Activated naive CD8-positive, alpha-beta T cell (primary cell): ENCODE data around the gene C2orf69.
"Not testable (repeated sequence)": the region's sequence is repeated elsewhere in the genome, so short reads cannot be mapped to it uniquely, and the experiment has no call there.

Experiments used
- H3K27ac Mint-ChIP-seq: one replicate; pipeline ENCODE4 v1.8.0; 2021; ENCODE audit warnings: mixed read lengths
- H3K27me3 Mint-ChIP-seq: one replicate; pipeline ENCODE4 v1.8.0; 2021; ENCODE audit warnings: mixed read lengths
- H3K36me3 Mint-ChIP-seq: one replicate; pipeline ENCODE4 v1.8.0; 2021; ENCODE audit warnings: mixed read lengths
- H3K4me1 Mint-ChIP-seq: one replicate; pipeline ENCODE4 v1.8.0; 2021; ENCODE audit warnings: low read depth, mixed read lengths
- H3K4me3 Mint-ChIP-seq: one replicate; pipeline ENCODE4 v1.8.0; 2021; ENCODE audit warnings: mild to moderate bottlenecking, mixed read lengths
- H3K9me3 Mint-ChIP-seq: one replicate; pipeline ENCODE4 v1.8.0; 2021; ENCODE audit warnings: low read depth, mixed read lengths

C2orf69 gene

GRCh38 chr2:199902486-199903110 lies 8.5 kb upstream of the C2orf69 start:
- Mint-ChIP-seq H3K4me1 (no peaks in the 10 kb centered on the region), H3K27me3 (peaks cover 8% of the 10 kb centered on the region), H3K27ac (no peak overlapping the region), H3K9me3 (no peaks in the 10 kb centered on the region), H3K4me3 (no peak overlapping the region), H3K36me3 (no peaks in the 10 kb centered on the region)

DNA sequence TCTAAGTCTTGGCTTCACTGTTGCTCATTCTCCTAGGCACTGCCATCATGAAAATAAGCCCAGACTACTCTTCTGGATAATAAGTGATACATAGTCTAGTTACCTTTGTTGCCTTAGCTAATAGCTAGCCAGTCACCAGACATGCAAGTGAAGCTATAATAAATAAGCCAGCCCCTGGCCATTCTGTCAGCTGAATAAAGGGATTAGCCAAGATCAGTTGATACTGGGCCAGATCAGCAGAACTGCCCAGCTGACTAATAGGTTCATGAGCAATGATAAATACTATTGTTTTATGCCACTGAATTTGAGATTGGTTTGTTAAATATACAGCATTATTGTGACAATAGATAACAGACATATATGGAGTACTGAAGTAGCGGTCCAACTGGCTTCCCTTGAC lies 8.0 kb upstream of the C2orf69 start:
- H3K27ac Mint-ChIP-seq, result no peak overlapping the region

GRCh38 chr2:199907008-199907714 lies 3.9 kb upstream of the C2orf69 start:
- no peak overlapping the region for H3K27ac Mint-ChIP-seq
- no peak overlapping the region for H3K4me3 Mint-ChIP-seq
- H3K4me1 Mint-ChIP-seq, result peaks cover 8% of the 10 kb centered on the region
- H3K27me3 Mint-ChIP-seq, result peaks cover 8% of the 10 kb centered on the region
- no peaks in the 10 kb centered on the region for H3K36me3 Mint-ChIP-seq
- H3K9me3 Mint-ChIP-seq, result no peaks in the 10 kb centered on the region

More for the DNA sequence above, 8.0 kb upstream of the C2orf69 start:
- H3K27me3 Mint-ChIP-seq, result peaks cover 8% of the 10 kb centered on the region
- H3K4me3 Mint-ChIP-seq, result no peak overlapping the region
- H3K9me3 Mint-ChIP-seq, result no peaks in the 10 kb centered on the region
- no peaks in the 10 kb centered on the region for H3K36me3 Mint-ChIP-seq
- H3K4me1 Mint-ChIP-seq, result no peaks in the 10 kb centered on the region

- Mint-ChIP-seq H3K36me3 (peaks cover 9% of the 10 kb centered on the region), H3K27me3 (no peaks in the 10 kb centered on the region), H3K4me1 (peaks cover 30% of the 10 kb centered on the region), H3K9me3 (no peaks in the 10 kb centered on the region), H3K4me3 (peak overlapping the region; percentile 99), H3K27ac (peak overlapping the region; percentile 87)
These were observed 598 bp upstream of the C2orf69 start for GRCh38 chr2:199910338-199911051.

DNA sequence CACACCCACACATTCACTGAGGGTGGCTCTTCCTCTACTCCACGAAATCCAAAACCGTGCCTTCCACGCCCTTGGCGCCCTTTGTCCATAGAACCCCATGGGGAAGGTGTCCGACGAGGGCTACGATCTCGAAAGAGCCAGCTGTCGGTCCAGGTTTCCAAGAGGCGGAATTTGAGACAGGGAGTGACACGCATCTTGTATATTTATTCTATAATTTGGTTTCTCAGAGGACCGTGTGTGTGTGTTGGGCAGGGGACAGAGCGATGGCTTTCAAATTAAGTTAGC lies 726 bp downstream of the C2orf69 start:
- peaks cover 33% of the 10 kb centered on the region for H3K4me1 Mint-ChIP-seq
- no peaks in the 10 kb centered on the region for H3K27me3 Mint-ChIP-seq
- H3K4me3 Mint-ChIP-seq, result peak overlapping the region; percentile 99
- H3K27ac Mint-ChIP-seq, result peak overlapping the region; percentile 95
- no peaks in the 10 kb centered on the region for H3K9me3 Mint-ChIP-seq
- H3K36me3 Mint-ChIP-seq, result peaks cover 19% of the 10 kb centered on the region

GRCh38 chr2:199912553-199913114 lies 1.5 kb downstream of the C2orf69 start:
- peaks cover 26% of the 10 kb centered on the region for H3K36me3 Mint-ChIP-seq

GRCh38 chr2:199914372-199914958 lies 3.4 kb downstream of the C2orf69 start:
- Mint-ChIP-seq H3K4me1 (peaks cover 40% of the 10 kb centered on the region), H3K27ac (peak overlapping the region; percentile 58), H3K9me3 (no peaks in the 10 kb centered on the region), H3K4me3 (peak overlapping the region; percentile 58), H3K36me3 (peaks cover 30% of the 10 kb centered on the region), H3K27me3 (no peaks in the 10 kb centered on the region)

More at GRCh38 chr2:199912553-199913114, 1.5 kb downstream of the C2orf69 start:
- H3K27ac Mint-ChIP-seq, H3K9me3 Mint-ChIP-seq, H3K27me3 Mint-ChIP-seq: not testable (repeated sequence)
- Mint-ChIP-seq H3K4me1 (peaks cover 36% of the 10 kb centered on the region), H3K4me3 (peak overlapping the region; percentile 99)

- H3K36me3 Mint-ChIP-seq, result peaks cover 30% of the 10 kb centered on the region
- H3K4me3 Mint-ChIP-seq, result no peak overlapping the region
- H3K4me1 Mint-ChIP-seq, result peaks cover 38% of the 10 kb centered on the region
- H3K9me3 Mint-ChIP-seq, result no peaks in the 10 kb centered on the region
- no peak overlapping the region for H3K27ac Mint-ChIP-seq
- H3K27me3 Mint-ChIP-seq, result no peaks in the 10 kb centered on the region
These were observed 5.9 kb downstream of the C2orf69 start for GRCh38 chr2:199916980-199917379.

DNA sequence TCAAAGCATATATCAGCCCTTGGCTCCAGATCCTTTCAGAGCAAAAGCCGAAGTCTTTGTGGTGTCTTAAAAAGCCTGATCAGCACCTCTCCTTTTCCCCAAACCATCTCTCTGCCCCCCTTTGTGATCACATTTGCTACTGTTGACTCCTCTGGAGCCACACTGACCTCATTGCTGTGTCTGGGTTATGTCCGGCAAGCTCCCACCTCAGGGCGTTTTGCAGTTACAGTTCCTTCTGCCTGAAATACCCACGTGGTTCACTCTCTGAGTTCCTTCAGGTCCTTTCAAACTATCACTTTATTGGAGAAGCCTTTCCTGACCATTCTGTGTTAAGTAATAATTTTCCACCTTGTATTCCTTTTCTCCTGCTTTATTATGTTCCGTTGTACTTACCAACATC lies 11.8 kb downstream of the C2orf69 start:
- H3K4me1 Mint-ChIP-seq, result peaks cover 17% of the 10 kb centered on the region
- H3K27me3 Mint-ChIP-seq, result no peaks in the 10 kb centered on the region
- H3K27ac Mint-ChIP-seq, result no peak overlapping the region
- no peak overlapping the region for H3K4me3 Mint-ChIP-seq
- H3K9me3 Mint-ChIP-seq, result no peaks in the 10 kb centered on the region
- peaks cover 8% of the 10 kb centered on the region for H3K36me3 Mint-ChIP-seq

- Mint-ChIP-seq H3K36me3 (peaks cover 4% of the 10 kb centered on the region), H3K4me1 (peaks cover 16% of the 10 kb centered on the region), H3K9me3 (no peaks in the 10 kb centered on the region), H3K4me3 (no peak overlapping the region), H3K27me3 (no peaks in the 10 kb centered on the region), H3K27ac (no peak overlapping the region)
These were observed 12.8 kb downstream of the C2orf69 start for GRCh38 chr2:199923924-199924323.

- H3K36me3 Mint-ChIP-seq, result peaks cover 4% of the 10 kb centered on the region
- H3K9me3 Mint-ChIP-seq, result no peaks in the 10 kb centered on the region
- H3K4me1 Mint-ChIP-seq, result peaks cover 13% of the 10 kb centered on the region
- no peaks in the 10 kb centered on the region for H3K27me3 Mint-ChIP-seq
- peak overlapping the region; percentile 16 for H3K27ac Mint-ChIP-seq
- no peak overlapping the region for H3K4me3 Mint-ChIP-seq
These were observed 15.7 kb downstream of the C2orf69 start for GRCh38 chr2:199926806-199927205.

DNA sequence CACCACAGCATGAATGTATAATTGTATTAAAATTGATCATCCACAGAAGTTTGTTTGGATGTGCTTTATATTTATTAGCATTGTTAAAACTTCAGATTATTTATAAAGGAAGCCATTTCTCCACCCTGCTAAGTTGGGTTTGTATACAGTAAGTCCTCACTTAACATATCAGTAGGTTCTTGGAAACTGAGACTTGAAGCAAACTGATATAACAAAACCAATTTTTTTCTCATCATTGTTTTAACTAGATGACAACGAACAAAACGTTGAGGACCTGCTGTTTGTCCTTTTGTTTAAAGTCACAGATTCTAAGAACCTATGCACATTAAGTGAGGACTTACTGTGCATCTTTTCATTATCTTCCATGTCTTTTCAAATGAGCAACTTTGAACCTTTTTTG lies 17.1 kb downstream of the C2orf69 start:
- no peaks in the 10 kb centered on the region for H3K27me3 Mint-ChIP-seq
- H3K4me1 Mint-ChIP-seq, result peaks cover 7% of the 10 kb centered on the region
- no peaks in the 10 kb centered on the region for H3K9me3 Mint-ChIP-seq
- H3K27ac Mint-ChIP-seq, result peak overlapping the region; percentile 59
- H3K4me3 Mint-ChIP-seq, result no peak overlapping the region
- peaks cover 4% of the 10 kb centered on the region for H3K36me3 Mint-ChIP-seq

GRCh38 chr2:199928626-199929025 lies 17.5 kb downstream of the C2orf69 start:
- H3K4me3 Mint-ChIP-seq, result no peak overlapping the region
- peaks cover 7% of the 10 kb centered on the region for H3K4me1 Mint-ChIP-seq
- no peaks in the 10 kb centered on the region for H3K27me3 Mint-ChIP-seq
- H3K36me3 Mint-ChIP-seq, result peaks cover 4% of the 10 kb centered on the region
- H3K27ac Mint-ChIP-seq, result peak overlapping the region; percentile 59
- no peaks in the 10 kb centered on the region for H3K9me3 Mint-ChIP-seq

DNA sequence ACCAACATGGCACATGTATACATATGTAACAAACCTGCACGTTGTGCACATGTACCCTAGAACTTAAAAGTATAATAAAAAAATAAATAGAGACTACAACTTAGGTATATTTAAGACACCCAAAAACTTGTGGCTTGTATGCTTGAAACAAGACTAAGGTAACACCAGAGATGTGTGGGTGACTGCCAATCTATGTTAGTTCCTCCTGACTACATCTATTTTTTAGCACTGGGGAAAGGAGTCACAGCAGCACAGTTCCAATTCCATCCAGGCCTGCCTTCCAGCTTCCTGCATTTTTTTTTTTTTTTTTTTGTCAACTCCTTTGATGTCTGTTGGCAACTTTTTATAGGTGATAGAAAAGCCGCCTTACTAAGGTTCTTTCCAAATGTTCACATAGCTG lies 18.2 kb downstream of the C2orf69 start:
- Mint-ChIP-seq H3K27me3 (no peaks in the 10 kb centered on the region), H3K9me3 (no peaks in the 10 kb centered on the region), H3K27ac (peak overlapping the region; percentile 28), H3K36me3 (peaks cover 4% of the 10 kb centered on the region), H3K4me1 (peaks cover 1% of the 10 kb centered on the region), H3K4me3 (no peak overlapping the region)

GRCh38 chr2:199932312-199932855 lies 21.3 kb downstream of the C2orf69 start:
- Mint-ChIP-seq H3K4me1 (peaks cover 1% of the 10 kb centered on the region), H3K27me3 (no peaks in the 10 kb centered on the region), H3K4me3 (no peak overlapping the region), H3K9me3 (no peaks in the 10 kb centered on the region), H3K36me3 (no peaks in the 10 kb centered on the region), H3K27ac (no peak overlapping the region)
